Spleen (tissue), 7 donors: Measurements from ENCODE around the gene LARP1.

Experiments
- POLR2AphosphoS5 ChIP-seq, 3 donors: sonication (generic); formaldehyde crosslinking; IDR thresholded peaks; one replicate each; pipeline ENCODE4 v1.5.1; 2017; ENCODE audit warnings: antibody characterized with exemption in 3 of 3
- TF ChIP-seq, protein P1 (sequence below), 11 experiments: fragments of 200-600 bp in 7 of 11; fragments of 450-650 bp in 4 of 11; sonication (generic) in 4 of 11; IDR thresholded peaks in 8 of 11; conservative IDR thresholded peaks in 3 of 11; 1 replicate in 7 of 11; 2 replicates in 4 of 11; pipeline versions ENCODE4 v1.4.0 to v1.8.0; 2016 to 2021; ENCODE audit warnings: antibody characterized with exemption in 11 of 11, inconsistent platforms in 4 of 11, mild to moderate bottlenecking in 1 of 11
- donor health status: DM: no; HTN: no; CAD: no; lungs with moderate emphysema.
- donor health status: DM: no; HTN: no; CAD: no.
- donor health status: DM: no; HTN: no; CAD: no.

DNA sequence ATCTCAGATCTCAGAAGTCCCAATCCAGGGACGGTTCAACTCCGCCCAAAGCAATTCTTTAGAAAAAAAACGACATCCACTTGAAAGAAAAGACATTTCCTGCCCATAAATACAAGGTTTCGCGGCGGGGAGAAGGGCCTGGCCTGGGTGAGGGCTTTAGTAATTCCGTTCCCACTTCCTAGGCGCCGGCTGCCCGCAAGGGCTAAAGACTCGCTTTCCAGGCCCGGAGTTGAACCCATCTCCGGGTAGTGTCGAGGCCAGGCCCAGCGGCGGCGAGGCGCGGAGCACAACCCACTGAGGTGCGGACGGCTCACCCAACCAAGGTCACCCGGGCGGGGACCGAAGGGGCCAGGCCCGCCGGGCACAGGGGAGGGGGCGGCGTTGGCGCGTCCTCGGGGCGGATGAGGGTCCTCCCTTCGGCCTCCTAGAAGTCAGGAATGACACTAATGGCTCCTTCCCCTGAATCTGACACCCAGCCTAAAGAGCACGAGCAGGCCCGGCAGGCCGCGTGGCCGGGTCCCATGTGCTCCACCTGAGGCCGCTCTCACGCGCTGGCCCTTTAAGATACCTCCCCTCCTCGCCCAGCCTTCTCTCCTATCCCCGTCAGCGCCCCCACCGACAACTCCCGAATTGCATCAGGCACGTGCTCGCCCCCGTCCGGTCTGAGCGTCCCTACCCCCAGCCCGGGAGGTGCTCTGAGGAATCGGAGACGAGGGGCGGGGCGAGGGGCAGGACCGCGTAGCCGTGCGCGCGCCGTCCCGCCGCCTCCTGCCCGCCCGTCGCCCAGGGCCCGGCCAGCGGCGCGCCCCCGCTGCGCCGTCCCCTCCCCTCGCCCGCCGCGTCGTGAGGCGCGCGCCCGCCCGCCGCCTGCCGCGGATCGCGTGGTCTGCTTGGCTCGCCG, 467 bp upstream of the LARP1 start:
- TF ChIP-seq, protein P1, sequence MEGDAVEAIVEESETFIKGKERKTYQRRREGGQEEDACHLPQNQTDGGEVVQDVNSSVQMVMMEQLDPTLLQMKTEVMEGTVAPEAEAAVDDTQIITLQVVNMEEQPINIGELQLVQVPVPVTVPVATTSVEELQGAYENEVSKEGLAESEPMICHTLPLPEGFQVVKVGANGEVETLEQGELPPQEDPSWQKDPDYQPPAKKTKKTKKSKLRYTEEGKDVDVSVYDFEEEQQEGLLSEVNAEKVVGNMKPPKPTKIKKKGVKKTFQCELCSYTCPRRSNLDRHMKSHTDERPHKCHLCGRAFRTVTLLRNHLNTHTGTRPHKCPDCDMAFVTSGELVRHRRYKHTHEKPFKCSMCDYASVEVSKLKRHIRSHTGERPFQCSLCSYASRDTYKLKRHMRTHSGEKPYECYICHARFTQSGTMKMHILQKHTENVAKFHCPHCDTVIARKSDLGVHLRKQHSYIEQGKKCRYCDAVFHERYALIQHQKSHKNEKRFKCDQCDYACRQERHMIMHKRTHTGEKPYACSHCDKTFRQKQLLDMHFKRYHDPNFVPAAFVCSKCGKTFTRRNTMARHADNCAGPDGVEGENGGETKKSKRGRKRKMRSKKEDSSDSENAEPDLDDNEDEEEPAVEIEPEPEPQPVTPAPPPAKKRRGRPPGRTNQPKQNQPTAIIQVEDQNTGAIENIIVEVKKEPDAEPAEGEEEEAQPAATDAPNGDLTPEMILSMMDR (IDR thresholded peaks at IDR 0.05 in 8 of 11, conservative IDR thresholded peaks at IDR 0.05 in 3 of 11), result peak in 10 of 11 experiments; percentile 28 to 69 (median 55)
- TF ChIP-seq POLR2AphosphoS5 (IDR thresholded peaks at IDR 0.05), result peak; percentile 86 to 92 (median 91)
